Stimulated activated CD8-positive, alpha-beta memory T cell treated with anti-CD3 and anti-CD28 coated beads, Interleukin-2, amount 100 ng/mL, for 1 hour (primary cell): Measurements from ENCODE around the gene PPP1R12A.
"Not testable (repeated sequence)": the region's sequence is repeated elsewhere in the genome, so short reads cannot be mapped to it uniquely, and the experiment has no call there.

ENCODE experiments used
- DNase-seq, 2 donors: peaks; one replicate each; pipeline ENCODE4 v3.0.0-alpha.2; 2020; ENCODE audit warnings: low read depth in 2 of 2

PPP1R12A gene

DNA sequence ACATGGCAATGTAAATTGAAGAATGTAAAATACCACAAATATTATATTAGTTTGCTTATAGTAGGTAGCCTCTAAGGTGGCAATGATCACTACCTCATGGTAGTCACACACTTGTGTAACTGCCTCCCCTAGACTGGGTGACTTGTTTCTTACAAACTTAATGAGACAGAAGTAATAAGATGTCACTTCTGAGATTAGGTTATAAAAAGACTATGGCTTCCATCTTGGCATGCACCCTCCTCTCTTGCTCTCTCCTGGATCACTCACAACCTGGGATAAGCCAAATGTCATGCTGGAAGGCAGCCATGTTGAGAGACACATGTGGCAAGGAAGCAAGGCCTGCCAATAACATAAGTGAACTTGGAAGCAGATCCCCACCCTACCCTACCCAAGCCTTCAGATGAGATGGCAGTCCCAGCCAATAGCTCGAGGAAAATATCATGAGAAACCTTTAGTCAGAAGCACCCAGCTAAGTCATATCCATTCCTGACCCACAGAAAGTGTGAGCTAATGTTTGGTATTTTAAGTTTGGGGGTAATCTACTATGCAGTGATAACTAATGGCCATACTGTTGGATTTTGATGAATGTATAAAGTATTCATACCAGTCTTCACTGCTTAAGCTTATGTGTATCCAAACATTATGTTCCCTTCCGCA is 43.3 kb downstream of the PPP1R12A start:
- DNase-seq: no peak

DNA sequence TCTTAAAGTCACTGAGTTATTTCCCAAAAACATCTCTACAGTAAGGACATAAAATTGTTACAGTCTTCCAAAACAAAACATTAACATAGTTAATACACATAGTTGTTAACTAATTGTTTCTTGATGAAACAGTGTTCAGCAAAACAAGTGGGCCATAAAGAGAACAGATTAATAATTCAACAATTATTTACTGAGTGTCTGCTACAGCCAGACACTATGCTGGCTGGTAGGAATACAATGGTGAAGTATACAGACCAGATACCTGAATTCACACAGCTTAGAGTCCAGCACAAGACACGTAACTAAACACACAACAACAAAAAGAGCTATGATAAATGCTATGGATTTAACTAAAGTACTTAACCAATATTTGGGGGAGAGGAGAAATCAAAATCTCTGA is 47.0 kb downstream of the PPP1R12A start:
- no peak for DNase-seq

DNA sequence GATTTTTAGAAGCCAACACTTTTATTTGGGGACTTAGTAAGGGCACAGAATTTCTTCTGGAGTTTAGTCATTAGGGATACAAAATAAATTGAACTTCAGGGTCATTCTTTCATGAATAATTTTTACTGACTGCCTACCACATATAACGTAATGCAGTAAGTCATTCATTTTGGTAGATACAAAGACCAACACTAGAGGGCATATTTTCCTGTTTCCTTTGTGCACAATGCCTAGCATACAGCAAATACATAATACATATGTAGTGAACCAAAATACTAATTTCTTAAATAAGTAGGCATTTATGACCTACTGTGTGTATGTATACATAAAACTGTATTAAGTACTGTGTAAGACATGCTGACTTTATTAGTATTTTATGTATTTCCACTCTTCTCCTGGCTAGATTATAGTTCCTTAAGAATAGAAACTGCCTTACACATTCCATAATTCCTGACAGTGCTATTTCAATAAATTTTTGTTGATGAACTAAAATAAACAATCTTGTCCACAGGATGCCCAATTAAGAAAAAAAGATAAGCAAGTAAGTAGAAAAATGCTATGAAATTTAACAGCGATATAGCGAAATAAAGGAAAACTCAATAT is 47.9 kb downstream of the PPP1R12A start:
- no peak for DNase-seq

DNA sequence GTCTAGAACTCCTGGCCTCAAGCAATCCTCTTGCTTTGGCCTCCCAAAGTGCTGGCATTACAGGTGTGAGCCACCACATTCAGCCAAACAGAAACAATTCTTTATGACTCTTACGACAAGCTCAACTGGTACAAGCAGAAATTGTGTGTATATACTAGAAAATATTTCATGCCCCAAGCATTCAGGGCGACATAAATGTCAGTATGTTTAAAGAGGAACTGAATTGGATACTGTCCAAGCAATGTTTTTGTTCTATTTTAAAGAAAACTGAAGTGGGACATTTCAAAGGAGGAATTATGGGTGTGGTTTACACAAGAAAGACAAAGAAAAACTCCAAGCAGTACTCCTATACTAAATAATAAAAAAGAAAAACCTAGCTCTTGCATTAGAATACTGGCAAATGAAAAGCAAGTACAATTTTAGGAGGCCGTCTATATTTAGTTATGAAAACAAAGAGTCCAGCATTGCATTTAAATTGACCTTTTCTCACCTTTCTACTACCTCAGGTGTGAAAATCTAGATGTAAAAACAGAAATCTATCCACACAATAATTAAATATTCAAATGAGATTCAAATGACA is 48.9 kb downstream of the PPP1R12A start:
- DNase-seq: no peak

DNA sequence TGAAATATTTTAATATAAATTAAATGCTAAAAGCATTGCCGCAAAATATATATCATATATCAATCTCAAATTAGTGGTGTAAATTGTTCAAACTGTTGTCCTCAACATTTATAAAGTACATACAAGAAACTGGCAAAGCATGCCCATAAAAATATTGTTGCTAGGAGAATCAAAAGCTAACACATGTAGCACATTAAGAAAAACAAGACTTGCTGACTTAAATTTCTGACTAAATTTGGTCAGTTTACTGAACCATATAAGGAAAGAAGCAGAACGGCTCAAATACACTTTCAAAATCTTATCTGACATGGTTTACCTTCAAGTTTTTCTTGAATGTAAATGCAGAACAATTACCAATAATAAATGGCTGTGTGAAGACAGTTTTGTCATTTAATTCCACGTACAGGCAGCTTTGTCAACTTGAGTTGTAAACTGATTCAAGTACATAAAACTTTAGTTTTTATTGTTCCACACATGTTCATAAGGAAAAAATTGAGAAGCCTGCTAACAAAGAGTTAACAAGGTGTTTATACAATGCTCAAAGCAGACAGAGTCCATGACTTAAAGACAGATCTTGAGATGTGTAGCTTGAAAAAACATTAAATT is 50.4 kb downstream of the PPP1R12A start:
- no peak for DNase-seq

DNA sequence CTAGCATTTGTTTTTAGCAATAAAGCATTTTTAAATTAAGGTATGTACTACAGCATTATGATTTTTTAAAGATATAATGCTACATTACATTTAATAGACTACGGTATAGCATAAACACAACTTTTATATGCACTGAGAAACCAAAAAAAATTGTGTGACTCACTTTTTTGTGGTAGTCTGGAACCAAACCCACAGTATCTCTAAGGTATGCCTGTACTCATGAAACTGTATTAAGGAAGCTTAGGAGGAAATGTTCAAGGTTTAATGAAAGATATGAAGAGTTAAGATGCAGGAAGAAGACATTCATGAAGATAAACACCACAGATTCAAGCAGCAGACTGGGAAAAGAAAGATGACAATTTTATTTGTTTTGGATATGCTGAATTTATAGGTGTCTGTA is 51.7 kb downstream of the PPP1R12A start:
- DNase-seq: no peak

DNA sequence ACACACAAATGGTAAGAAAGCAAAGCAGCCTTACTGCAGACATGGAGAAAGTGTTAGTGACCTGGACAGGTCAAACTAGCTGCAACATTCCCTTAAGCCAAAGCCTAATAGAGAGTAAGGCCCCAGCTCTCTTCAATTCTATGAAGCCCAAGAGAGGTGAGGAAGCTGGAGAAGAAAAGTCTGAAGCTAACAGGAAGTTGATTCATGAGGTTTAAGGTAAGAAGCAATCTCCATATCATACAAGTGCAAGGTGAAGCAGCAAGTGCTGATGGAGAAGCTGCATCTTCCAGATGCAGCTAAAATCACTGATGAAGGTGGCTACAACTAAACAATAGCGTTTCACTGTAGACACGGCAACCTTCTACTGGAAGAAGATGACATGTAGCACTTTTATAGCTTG is 53.5 kb downstream of the PPP1R12A start:
- DNase-seq: no peak

DNA sequence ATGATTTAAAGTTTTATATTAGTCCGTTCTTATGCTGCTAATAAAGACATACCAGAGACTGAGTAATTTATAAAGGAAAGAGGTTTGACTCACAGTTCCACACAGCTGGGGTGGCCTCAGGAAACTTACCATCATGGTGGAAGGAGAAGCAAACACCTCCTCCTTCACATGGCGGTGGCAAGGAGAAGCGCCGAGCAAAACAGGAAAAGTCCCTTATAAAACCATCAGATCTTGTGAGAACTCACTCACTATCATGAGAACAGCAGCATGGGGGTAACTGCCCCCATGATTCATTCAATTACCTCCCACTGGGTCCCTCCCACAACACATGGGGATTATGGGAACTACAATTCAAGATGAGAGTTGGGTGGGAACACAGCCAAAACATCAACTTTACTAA is 56.4 kb downstream of the PPP1R12A start:
- DNase-seq: not testable (repeated sequence)

DNA sequence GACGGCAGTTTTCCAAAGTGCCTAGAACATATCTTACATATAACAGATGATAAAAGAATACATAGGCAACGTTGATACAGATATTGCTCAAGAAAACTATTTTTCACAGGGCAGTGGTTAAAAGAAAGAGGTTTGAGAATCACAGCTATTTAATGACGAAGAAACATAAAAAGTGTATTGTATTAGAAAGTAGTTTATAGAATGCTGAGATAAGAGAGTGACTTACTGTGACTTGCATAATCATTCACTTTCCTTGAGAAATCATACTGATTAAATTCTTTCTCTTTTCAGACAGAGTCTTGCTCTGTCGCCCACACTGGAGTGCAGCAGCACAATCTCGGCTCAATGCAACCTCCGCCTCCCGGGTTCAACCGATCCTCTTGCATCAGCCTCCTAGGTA is 57.7 kb downstream of the PPP1R12A start:
- DNase-seq: no peak

DNA sequence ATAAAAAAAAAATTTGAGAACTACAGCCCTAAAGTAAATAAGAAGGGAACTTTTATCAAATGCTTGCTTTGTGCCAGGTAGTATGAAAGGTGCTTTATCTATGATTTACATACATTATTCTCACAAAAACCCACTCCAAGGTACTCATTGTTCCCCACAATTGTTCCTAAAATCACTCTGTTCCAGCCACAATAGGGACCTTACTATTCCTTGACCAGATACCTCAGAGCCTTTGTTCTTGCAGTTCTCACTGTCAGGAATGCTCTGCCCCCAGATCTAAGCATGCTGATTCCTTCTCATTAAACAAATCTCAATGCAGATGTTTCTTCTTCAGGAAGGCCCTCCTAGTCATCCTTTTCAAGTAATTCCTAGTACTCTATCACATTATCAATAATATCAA is 60.2 kb downstream of the PPP1R12A start:
- DNase-seq: no peak

DNA sequence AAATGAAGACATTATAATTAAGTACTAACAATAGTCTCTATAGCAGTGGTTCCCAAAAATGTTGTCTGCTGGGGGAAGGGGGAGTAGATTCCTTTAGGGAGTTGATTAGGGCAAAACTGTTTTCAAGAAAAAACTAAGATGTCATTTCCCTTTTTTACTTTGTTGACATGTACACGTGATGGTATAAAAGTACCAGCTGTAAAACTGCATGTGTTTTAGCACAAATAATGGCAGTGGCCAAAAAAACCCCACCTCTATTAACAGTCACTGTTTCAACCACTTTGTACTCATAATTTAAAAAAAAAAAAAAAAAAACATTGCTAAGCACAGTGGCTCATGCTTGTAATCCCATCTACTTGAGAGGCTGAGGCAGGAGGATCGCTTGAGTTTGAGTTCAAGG is 61.7 kb downstream of the PPP1R12A start:
- DNase-seq: no peak

DNA sequence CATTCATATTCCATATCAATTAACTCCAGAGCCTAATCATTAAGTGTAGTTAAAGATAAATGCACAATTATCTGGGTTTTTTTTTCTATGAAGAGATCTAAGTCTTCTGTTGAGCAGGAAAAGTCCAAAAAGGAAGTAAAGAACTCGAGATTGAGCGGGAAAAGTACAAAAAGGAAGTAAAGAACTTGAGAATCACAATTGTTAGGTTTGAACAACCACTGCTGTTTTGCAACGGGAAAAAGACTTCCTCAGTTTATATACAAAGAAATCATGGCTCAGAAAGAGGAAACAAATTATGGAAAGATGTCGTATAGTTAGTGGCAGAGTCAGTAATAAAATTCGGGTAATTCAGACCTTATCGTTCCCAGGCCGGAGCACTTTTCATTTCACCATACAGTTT is 63.3 kb downstream of the PPP1R12A start:
- DNase-seq: no peak

DNA sequence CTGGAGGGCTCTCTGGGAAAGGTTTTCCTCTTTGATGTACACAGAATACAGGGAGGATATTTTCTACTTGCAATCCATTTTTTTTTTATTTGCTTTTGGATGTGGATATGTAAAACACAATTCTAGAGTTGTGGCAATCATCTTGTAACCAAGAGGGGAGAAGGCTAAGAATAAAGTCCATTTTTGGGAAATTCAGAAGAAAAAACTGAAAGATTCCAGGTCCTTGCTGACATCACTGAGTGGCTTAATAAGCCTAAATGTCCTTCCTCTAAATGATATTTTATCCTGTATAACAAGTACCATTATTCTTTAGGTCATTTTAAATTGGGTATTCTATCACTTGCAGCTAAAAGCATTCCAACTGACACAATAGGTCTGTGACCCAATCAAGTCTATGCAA is 64.0 kb downstream of the PPP1R12A start:
- no peak for DNase-seq

DNA sequence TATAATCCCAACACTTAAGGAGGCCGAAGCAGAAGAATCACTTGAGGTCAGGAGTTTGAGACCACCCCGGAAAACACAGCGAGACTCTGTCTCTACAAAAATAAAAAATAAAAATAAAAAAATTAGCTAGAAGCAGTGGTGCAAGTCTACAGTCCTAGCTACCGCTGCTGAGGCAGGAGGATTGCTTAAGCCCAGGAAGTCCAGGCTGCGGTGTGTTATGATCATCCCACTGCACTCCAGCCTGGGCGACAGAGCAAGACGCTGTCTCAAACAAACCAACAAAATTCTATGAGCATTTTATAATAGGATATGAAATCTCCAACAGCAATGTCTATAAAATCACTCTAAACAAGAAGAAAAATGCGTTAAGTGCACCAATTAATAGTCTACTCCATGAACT is 75.3 kb downstream of the PPP1R12A start:
- no peak for DNase-seq

DNA sequence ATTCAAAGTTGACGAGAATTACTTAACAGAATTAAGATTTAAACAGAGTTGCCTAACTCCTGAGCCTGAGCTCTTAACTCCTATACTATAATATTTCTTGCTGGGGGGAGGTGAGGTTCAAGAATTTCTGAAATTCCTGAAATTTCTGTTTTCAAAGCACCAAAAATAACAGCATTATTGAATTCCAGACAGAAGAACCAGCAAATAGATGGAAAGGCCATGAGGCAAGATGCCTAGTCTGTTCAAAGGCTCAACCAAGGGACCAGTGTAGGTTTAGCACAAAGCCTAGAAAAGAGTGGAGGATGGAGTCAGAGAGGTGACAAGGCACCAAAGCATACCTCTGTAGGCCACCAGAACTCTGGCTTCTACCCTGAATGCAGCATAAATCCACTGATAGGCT is 76.4 kb downstream of the PPP1R12A start:
- no peak for DNase-seq

DNA sequence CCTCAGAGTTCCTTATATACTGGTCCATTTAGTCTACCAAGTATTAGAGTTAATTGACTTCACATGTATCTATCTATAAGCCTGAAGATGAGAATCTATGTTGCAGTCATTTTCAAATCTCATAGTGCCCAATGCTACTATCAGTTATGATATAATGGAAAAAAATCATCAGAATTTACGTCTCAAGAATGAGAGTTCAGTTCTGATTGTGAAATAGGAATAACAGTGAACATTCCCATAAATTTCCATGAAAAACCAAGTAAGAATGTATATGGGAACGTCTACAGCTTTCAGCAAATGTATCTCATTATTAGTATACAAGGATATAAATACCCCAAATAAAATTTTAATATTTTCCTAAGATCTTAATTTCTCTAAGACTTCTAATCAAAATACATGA is 77.2 kb downstream of the PPP1R12A start:
- DNase-seq: no peak

DNA sequence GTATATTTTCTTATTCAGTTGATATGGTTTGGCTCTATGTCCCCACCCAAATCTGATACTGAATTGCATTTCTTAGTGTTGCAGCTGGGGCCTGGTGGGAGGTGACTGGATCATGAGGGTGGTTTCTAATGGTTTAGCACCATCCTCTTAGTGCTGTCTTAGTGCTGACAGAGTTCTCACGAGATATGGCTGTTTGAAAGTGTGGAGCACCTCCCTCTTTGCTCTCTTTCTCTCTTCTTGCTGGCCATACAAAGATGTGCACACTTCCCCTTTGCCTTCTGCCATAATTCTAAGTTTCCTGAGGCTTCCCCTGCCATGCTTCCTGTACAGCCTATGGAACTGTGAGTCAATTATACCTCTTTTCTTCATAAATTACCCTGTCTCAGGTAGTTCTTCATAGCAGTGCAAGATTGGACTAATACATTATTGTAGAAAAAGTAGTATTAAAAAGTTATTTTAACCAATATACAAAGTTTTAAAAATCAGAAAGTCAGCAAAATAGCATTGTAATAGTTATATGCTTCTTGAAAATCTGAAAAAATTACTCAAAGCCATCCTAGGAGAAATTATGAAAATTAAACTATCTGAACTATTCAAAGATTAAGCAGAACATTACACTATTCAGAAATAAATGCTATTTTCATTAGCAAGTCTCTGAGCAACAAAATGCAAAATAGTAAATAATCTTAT is 84.1 kb downstream of the PPP1R12A start:
- DNase-seq: no peak

DNA sequence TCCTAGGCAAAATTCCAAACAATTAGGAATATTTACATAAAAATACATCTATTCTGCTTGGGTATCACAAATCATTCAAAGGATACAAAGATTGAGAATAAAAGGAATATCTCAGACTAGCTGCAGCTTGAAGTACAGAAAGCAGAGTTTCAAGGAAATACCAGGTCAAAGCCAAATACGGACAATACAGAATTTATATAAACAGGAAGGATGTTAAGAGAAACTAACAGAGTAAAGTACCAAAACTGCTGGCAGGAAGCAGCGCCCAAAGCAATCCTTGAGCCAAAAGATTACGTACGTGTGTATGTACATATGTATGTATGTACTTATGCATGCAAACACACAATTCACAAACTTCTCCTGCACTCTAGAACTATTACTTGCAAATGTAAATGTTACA is 86.6 kb downstream of the PPP1R12A start:
- DNase-seq: no peak

DNA sequence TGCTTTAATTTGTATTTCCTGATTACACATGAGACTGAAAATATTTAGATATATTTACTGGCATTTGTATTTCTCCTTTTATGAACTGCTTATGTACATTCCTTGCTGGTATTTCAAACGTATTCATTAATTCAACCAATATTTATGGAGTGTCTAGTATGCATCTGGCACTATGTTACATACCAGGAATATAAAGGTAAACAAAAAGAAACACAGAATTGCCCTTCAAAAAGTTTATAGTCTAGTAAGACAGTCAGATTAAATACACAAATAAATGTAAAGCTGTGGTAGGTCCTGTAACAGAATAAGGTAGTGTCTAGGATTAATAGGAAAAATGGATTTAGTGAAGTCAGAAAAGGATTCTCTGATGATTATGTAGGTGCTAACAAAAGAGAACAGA is 87.5 kb downstream of the PPP1R12A start:
- DNase-seq: no peak

DNA sequence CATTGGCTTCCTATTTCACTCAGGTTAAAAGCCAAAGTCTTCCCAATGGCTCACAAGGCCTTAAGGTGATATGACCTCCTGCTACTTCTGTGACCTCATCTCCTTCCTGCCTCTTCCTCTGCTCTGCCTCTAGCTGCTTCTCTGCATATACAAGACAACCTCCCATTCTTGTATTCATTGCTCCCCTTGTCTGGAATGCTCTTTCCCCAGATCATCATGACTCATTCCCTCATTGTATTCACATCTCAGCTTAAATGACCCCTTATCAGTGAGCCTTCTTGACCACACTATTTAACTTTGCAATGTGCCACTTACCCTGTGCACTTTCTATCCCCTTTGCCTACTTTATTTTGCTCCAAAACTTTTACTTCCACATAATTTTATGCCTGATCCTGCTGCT is 90.2 kb downstream of the PPP1R12A start:
- DNase-seq: no peak

DNA sequence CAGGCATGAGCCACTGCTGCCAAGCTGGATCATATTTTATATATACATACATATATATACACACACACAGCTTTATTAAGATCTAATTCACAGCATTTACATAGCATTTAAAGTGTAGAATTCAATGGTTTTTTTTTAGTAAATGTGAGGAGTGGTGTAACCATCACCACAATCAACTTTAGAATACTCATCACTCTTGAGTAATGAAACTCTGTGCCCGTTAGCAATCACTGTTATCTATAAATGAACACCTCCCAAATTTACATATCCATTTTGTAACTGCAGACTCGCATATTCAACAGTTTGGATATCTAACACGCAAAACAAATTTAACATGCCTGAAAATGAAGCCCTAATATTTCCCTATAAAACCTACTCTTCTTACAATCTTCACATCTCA is 90.9 kb downstream of the PPP1R12A start:
- no peak for DNase-seq

DNA sequence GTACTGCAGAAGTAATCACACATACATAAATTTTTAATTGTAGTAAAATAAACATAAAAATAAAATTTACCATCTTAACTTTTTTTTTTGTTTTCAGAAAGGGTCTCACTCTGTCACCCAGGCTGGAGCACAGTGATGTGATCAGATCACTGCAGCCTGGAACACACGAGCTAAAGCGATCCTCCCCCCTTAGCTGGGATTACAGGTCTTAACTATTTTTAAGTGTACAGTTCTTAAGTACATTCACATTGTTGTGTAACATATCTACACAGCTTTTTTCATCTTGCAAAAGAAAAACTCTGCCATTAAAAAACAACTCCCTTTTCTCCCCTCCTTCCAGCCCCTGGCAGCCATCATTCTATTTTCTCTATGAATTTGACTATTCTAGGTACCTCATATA is 92.3 kb downstream of the PPP1R12A start:
- DNase-seq: no peak

DNA sequence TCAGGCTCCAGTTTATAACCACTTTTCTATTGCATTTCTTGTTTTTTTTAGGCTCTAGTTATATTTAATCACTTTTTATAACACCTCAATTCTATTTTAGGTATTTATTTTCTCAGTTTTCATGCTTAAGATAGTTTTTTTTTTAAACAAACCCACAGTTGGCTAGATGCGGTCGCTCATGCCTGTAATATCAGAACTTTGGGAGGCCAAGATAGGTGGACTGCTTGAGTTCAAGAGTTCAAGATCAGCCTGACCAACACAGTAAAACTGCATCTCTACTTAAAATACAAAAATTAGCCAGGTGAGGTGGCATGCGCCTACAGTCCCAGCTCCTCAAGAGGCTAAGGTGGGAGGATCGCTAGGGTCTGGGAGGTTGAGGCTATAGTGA is 93.0 kb downstream of the PPP1R12A start:
- DNase-seq: no peak
